Tibial nerve (tissue), 4 donors: ENCODE data around the gene RANBP3L.
"Not testable (repeated sequence)": the region's sequence is repeated elsewhere in the genome, so short reads cannot be mapped to it uniquely, and the experiment has no call there.

Experiments used
- CTCF ChIP-seq, 5 experiments: fragments of 200-600 bp in 3 of 5; fragments of 450-650 bp in 2 of 5; sonication (generic) in 3 of 5; IDR thresholded peaks; one replicate each; pipeline ENCODE4 v1.5.1; 2016 to 2019; ENCODE audit warnings: antibody characterized with exemption in 5 of 5, mild to moderate bottlenecking in 3 of 5, moderate library complexity in 2 of 5
- EP300 ChIP-seq, 2 donors: sonication (generic); formaldehyde crosslinking; IDR thresholded peaks; one replicate each; pipeline ENCODE4 v1.6.1; 2017; ENCODE audit warnings: antibody characterized with exemption in 2 of 2, mild to moderate bottlenecking in 1 of 2
- POLR2A ChIP-seq, 2 donors: fragments of 450-650 bp; IDR thresholded peaks; one replicate each; pipeline ENCODE4 v1.6.1; 2017; ENCODE audit warnings: antibody characterized with exemption in 2 of 2, mild to moderate bottlenecking in 2 of 2, moderate library complexity in 2 of 2

- TF ChIP-seq POLR2A, CTCF, EP300 (IDR thresholded peaks at IDR 0.05): not testable (repeated sequence)
These were observed 31.0 kb upstream of the RANBP3L start for GRCh38 chr5:36332720-36333119.
